PC-3 (cell line): ENCODE results near the gene DLG2.

Experiments
- CTCF ChIP-seq: fragments of 300-600 bp; sonication (generic); conservative IDR thresholded peaks from 2 replicates; pipeline ENCODE4 v1.5.1; 2017; ENCODE audit warnings: antibody characterized with exemption, low read depth, mild to moderate bottlenecking, low read length
- EZH2 ChIP-seq: fragments of 300-600 bp; sonication (generic); IDR thresholded peaks from one replicate; pipeline ENCODE4 v1.6.1; 2017; ENCODE audit warnings: antibody characterized with exemption, mild to moderate bottlenecking, low read length; ENCODE audit not compliant: unreplicated experiment
- EZH2phosphoT487 ChIP-seq: fragments of 300-600 bp; sonication (generic); IDR thresholded peaks from 2 replicates; pipeline ENCODE4 v1.6.1; 2018; ENCODE audit warnings: mild to moderate bottlenecking, antibody characterized with exemption, low read length, borderline replicate concordance

- no peak for TF ChIP-seq CTCF
- no peak for TF ChIP-seq EZH2
- no peak for TF ChIP-seq EZH2phosphoT487
Measured at GRCh38 chr11:83702796-83703195, 1924.3 kb downstream of the DLG2 start.
